GM12801 (cell line): Measurements from ENCODE around the gene ENPP6.

Experiments
- CTCF ChIP-seq: IDR thresholded peaks from one replicate; pipeline ENCODE4 v1.5.1; 2011; ENCODE audit warnings: control low read depth; ENCODE audit not compliant: insufficient read length; ENCODE audit errors: extremely low read depth

Gene ENPP6

GRCh38 chr4:184259866-184260265, 42.2 kb upstream of the ENPP6 start:
- TF ChIP-seq CTCF, result no peak

- no peak for TF ChIP-seq CTCF
These were observed 41.4 kb upstream of the ENPP6 start for GRCh38 chr4:184259081-184259480.

DNA sequence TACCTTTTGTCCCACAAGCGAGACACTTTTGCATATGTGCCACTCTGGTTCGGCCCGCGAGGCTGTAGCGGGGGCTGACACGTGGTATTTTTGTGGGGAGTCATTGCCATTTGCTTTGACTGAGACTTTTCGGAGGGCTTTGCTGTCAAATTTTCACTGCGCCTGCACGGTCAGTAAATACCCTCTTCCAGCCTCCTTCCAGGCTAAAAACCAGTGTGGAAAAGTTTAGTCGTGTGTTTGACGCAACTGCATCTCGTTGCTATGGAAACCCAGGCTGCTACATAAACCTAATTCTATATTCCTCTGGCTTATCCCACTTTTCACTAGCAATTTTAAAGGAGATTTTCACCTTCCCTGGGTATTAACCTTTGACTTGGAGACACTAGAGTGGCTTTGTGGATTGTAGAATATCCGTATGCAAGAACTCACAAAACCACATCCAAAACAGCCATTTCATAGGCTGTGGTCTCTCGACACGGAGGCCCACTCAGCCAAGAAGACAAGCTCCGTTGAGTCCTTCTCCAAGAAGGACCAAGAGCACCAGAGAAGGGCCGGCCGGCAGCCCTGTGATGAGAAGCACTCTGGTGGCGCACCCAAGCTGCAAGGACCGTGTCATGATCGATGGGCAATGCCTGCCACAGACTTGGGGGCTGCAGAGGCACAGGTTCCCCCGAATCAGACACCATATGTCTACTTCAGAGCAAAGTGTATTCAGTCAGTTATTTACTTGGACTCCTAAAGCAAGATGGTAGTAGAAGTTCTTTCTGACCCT, 38.4 kb upstream of the ENPP6 start:
- TF ChIP-seq CTCF, result no peak

GRCh38 chr4:184255361-184255760, 37.7 kb upstream of the ENPP6 start:
- TF ChIP-seq CTCF, result no peak

GRCh38 chr4:184253072-184253420, 35.4 kb upstream of the ENPP6 start:
- TF ChIP-seq CTCF, result no peak

DNA sequence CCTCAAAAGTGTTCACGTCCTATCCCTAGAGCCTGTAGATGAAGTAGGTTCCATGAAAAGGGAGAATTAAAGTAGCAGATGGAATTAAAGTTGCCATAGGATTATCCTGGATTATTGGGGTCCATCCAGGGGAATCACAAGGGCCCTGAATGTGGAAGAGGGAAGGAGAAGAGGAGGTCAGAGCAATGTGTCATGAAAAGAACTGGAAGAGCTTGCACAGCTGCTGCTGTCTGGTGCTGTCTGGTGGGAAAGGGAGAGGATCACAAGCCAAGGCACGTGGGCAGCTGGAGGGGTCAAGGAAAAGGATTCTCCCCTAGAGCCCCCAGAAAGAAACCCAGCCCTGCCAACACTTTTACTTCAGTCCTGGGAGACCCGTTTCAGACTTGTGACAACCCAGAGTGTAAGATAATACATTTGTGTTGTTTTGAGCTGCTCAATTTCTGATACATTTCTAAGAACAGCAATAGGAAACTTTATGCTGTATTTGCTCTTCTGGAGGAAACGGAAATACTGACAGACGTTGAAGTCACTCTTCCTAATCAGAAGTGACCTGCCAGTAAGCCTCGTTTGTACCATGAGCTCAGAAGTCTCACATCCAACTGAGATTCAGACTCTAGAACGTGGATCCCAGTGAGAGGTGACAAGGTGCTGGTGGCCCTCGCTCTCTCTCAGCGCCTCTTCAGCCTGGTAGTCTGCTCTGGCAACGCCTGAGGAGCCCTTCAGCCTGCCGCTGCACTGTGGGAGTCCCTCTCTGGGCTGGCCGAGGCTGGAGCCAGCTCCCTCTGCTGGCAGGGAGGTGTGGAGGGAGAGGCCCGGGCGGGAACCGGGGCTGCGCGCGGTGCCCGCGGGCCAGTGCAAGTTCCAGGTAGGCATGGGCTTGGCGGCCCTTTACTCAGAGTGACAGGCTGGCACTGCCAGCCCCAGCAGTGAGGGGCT, 34.7 kb upstream of the ENPP6 start:
- no peak for TF ChIP-seq CTCF

DNA sequence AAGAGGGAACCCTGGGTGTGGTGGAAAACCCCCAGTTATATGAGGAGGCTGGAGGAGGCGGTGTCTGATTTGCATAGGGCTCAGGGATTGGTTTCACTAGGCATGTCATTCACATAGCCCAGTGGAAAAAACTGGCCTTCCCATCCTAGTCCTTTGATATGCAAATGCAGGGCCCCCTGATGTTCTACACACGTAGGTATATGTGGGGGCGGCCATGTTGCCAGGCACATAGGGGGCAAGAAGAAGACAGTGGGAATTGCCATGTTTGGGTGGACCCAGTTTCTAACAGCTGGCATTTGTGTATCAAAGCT, 34.0 kb upstream of the ENPP6 start:
- no peak for TF ChIP-seq CTCF
